LNCaP clone FGC (cell line): ENCODE measurements around the gene TANC1.

Experiments used
- DNase-seq: peaks from one replicate; pipeline ENCODE4 v3.0.0-alpha.2; 2011; ENCODE audit warnings: low read depth
- H3K4me3 ChIP-seq: 2 replicates; pipeline ENCODE4 v1.5.1; 2011; ENCODE audit warnings: mild to moderate bottlenecking, low read depth, low read length, control low read depth
- CTCF ChIP-seq: IDR thresholded peaks from 2 replicates; pipeline ENCODE4 v1.5.1; 2012; ENCODE audit warnings: mild to moderate bottlenecking; ENCODE audit not compliant: control insufficient read depth, insufficient read depth; ENCODE audit errors: extremely low read depth

The TANC1 gene

GRCh38 chr2:159199761-159200465, 231.5 kb downstream of the TANC1 start:
- TF ChIP-seq CTCF = no peak
- no peak overlapping the region for H3K4me3 ChIP-seq
- DNase-seq = no peak

GRCh38 chr2:159200498-159200897, 232.1 kb downstream of the TANC1 start:
- no peak overlapping the region for H3K4me3 ChIP-seq
- TF ChIP-seq CTCF = no peak
- no peak for DNase-seq

- DNase-seq = peak; percentile 7
- TF ChIP-seq CTCF = no peak
- H3K4me3 ChIP-seq = no peak overlapping the region
Measured at GRCh38 chr2:159201360-159202063, 233.1 kb downstream of the TANC1 start.

GRCh38 chr2:159202568-159203071, 234.2 kb downstream of the TANC1 start:
- TF ChIP-seq CTCF = no peak
- no peak overlapping the region for H3K4me3 ChIP-seq
- DNase-seq = no peak

- no peak overlapping the region for H3K4me3 ChIP-seq
- no peak for DNase-seq
- no peak for TF ChIP-seq CTCF
Measured at GRCh38 chr2:159204381-159205144, 236.1 kb downstream of the TANC1 start.

- H3K4me3 ChIP-seq = no peak overlapping the region
- no peak for DNase-seq
- TF ChIP-seq CTCF = no peak
Measured at GRCh38 chr2:159206736-159207380, 238.4 kb downstream of the TANC1 start.
